Brain microvascular endothelial cell (primary cell): ENCODE data around the gene TRIM54.

Experiments
- DNase-seq: peaks from one replicate; pipeline ENCODE4 v3.0.0-alpha.2; 2020
- H3K27ac ChIP-seq: fragments of 250-450 bp; sonication (Bioruptor Pico); 2 replicates; pipeline ENCODE4 v1.5.1; 2020; ENCODE audit warnings: mild to moderate bottlenecking, moderate library complexity
- H3K27me3 ChIP-seq: fragments of 250-450 bp; sonication (Bioruptor Pico); replicated peaks from 2 replicates; pipeline ENCODE4 v1.5.1; 2020; ENCODE audit warnings: mild to moderate bottlenecking
- H3K36me3 ChIP-seq: fragments of 250-450 bp; sonication (Bioruptor Pico); replicated peaks from 2 replicates; pipeline ENCODE4 v1.5.1; 2020; ENCODE audit warnings: mild to moderate bottlenecking
- H3K4me3 ChIP-seq: 2 replicates; pipeline ENCODE4 v1.5.1; 2011; ENCODE audit warnings: low read depth, mild to moderate bottlenecking, control low read depth, low read length, moderate library complexity
- CTCF ChIP-seq: IDR thresholded peaks from 2 replicates; pipeline ENCODE4 v1.5.1; 2011; ENCODE audit warnings: low read depth, mild to moderate bottlenecking, moderate library complexity, low read length, control low read depth, inconsistent platforms; ENCODE audit errors: missing control alignments
- in situ Hi-C: cut with HindIII; loops from 2 replicates; pipeline ENCODE4 v1.10.0; 2017; ENCODE audit warnings: low sequenced_read_pairs, low pct_ligation_motif_present

Gene TRIM54

DNA sequence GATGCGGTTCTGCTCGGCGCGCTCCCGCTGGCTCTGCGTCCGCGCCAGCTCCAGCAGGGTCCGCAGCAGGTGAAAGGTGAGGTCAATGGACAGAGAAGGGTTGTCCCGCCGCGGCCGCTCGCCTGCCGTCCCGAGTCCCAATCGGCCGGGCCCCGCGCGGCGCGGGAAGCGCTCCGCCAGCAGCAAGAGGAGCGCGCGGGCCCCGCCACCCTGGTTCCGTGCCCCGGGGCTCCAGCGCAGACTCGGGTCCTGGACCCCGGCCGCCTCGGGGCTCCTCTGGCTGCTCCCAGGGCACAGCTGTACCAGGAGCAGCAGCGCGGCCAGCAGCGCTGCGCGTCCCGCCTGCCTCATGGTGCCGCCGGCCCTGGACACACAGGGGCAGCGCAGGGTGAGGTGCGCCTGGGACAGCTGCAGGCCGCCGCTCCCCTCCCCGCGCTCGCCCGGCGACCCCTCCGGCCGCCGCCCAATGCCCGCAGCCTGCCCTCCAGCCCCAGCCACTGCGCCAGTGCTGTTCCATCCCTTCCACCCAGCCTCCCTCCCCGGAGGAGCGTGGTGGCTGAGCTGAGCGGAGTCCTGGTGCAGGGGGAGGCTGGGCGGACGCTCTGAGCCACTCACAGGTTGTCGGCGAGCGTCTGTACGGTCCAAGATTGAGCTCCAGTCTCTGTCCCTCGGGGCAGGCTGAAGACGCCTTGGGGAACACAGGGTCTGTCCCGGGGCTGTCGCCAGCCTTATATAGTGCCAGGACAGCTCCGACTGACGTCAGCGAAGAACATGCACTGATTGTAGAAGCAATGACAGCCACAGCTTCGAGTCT, 25.5 kb downstream of the TRIM54 start:
- H3K36me3 ChIP-seq: peaks cover 3% of the 10 kb centered on the region
- in situ Hi-C loops: no loop called here
- no peak for DNase-seq
- H3K27me3 ChIP-seq: peaks cover 37% of the 10 kb centered on the region
- no peak overlapping the region for H3K27ac ChIP-seq
- no peak overlapping the region for H3K4me3 ChIP-seq
- TF ChIP-seq CTCF: no peak

DNA sequence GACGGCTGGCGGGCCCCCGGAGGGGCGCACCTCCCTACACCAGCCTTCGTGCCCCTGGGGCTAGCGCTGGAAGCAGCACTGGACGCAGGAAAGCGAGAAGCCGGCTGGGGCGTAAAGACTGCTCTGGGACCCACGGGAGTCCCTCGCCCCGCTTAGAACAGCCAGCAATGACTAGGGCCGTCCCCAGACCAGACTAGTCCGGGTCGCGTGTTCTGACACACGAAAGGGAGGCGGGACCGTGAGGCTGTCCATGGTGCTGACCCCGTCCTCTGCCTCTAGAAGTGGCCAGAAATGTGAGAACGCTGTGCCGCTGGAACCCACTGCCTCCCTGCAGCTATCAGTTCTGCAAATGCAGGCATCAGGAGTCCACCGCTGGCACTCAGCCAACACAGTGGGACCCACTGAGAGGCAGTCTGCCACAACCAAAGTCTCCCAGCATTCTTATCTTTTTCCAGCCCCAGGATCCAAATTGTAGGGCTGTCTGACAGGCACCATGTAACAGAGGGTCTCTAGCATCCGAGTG, 26.2 kb downstream of the TRIM54 start, which contains the start of gene UCN:
UCN (minus strand) TSS at position 87 of the 523 bp plus-strand sequence. CDS start 550 bp downstream, outside the sequence.
- DNase-seq: peak; percentile 54
- H3K27me3 ChIP-seq: peaks cover 37% of the 10 kb centered on the region
- no peak for TF ChIP-seq CTCF
- H3K4me3 ChIP-seq: no peak within 1 kb of the TSS
- H3K27ac ChIP-seq: no peak within 1 kb of the TSS
- peaks cover 3% of the 10 kb centered on the region for H3K36me3 ChIP-seq
- in situ Hi-C loops: no loop called here

- Histone ChIP-seq H3K27me3 (peaks cover 35% of the 10 kb centered on the region), H3K4me3 (no peak overlapping the region), H3K36me3 (peaks cover 3% of the 10 kb centered on the region), H3K27ac (no peak overlapping the region)
- in situ Hi-C loops: no loop called here
- no peak for DNase-seq
- no peak for TF ChIP-seq CTCF
Measured at GRCh38 chr2:27309651-27310050, 27.4 kb downstream of the TRIM54 start.

DNA sequence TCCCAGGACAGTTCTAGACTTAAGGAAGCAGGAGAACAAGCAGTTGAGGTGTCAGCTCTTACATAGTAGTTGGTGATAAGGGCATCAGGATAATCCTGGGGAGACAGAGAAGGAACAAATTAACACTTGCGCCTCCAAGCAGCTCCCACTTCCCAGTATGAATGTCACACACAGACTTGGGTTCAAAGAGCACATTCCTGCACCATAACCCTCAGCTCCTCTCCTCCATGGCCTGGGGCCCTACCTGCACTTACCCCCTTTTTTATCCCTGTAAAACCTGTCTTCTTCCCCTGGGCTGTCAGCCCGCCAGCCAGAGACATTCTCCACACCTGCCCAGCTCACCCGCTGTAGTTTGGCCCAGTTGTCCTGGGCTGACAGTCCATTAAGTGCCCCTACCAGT, 29.9 kb downstream of the TRIM54 start:
- in situ Hi-C loops: no loop called here
- no peak for DNase-seq
- H3K27ac ChIP-seq: no peak overlapping the region
- peaks cover 6% of the 10 kb centered on the region for H3K36me3 ChIP-seq
- TF ChIP-seq CTCF: no peak
- peaks cover 12% of the 10 kb centered on the region for H3K27me3 ChIP-seq
- H3K4me3 ChIP-seq: no peak overlapping the region

GRCh38 chr2:27313882-27314645, 31.8 kb downstream of the TRIM54 start:
- no peak overlapping the region for H3K4me3 ChIP-seq
- DNase-seq: no peak
- H3K27me3 ChIP-seq: no peaks in the 10 kb centered on the region
- in situ Hi-C loops: no loop called here
- TF ChIP-seq CTCF: no peak
- H3K36me3 ChIP-seq: peaks cover 6% of the 10 kb centered on the region
- no peak overlapping the region for H3K27ac ChIP-seq
